ENCODE measurements around the gene KREMEN1.

KREMEN1 gene

DNA sequence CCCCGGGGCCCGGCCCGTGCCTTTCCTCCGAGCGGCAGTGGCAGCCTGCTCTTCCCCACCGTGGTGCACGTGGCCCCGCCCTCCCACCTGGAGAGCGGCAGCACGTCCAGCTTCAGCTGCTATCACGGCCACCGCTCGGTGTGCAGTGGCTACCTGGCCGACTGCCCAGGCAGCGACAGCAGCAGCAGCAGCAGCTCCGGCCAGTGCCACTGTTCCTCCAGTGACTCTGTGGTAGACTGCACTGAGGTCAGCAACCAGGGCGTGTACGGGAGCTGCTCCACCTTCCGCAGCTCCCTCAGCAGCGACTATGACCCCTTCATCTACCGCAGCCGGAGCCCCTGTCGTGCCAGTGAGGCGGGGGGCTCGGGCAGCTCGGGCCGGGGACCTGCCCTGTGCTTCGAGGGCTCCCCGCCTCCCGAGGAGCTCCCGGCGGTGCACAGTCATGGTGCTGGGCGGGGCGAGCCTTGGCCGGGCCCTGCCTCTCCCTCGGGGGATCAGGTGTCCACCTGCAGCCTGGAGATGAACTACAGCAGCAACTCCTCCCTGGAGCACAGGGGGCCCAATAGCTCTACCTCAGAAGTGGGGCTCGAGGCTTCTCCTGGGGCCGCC lies 23.1 kb upstream of the KREMEN1 start:
- no peak for DNase-seq

DNA sequence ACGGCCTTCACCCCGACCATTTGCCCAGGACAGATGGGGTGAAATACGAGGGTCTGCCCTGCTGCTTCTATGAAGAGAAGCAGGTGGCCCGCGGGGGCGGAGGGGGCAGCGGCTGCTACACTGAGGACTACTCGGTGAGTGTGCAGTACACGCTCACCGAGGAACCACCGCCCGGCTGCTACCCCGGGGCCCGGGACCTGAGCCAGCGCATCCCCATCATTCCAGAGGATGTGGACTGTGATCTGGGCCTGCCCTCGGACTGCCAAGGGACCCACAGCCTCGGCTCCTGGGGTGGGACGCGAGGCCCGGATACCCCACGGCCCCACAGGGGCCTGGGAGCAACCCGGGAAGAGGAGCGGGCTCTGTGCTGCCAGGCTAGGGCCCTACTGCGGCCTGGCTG lies 22.4 kb upstream of the KREMEN1 start:
- DNase-seq, result no peak

DNA sequence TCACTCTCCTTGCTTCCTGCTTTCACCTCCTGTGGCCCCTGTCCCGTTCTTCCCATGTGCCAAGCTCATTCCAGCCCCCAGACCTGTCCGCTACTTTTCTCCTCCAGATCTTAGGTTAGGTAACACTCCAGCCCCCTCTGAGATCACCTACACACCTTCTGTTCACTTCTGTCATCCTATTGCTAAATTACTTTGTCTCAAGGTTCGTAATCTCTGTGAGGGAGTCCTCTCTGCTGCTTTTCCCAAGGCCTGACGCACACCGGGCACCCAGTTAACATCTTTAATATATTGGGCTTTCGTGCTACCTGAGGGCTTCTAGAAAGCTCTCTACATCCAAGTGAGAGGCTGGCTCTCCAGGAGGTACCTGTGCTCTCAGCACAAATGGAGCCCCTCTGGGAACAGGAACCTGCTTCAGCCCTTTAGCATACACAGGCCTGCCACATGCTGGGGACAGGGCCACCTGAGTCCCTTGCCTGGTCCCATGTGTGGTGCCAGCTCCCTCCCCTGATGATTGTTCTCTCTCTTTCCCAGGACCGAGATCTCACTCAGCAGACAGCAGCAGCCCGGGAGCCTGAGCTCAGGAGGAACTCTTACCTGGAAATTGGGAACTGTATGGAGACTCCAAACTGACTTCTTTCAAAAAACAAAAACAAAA lies 19.7 kb upstream of the KREMEN1 start:
- no peak for DNase-seq

DNA sequence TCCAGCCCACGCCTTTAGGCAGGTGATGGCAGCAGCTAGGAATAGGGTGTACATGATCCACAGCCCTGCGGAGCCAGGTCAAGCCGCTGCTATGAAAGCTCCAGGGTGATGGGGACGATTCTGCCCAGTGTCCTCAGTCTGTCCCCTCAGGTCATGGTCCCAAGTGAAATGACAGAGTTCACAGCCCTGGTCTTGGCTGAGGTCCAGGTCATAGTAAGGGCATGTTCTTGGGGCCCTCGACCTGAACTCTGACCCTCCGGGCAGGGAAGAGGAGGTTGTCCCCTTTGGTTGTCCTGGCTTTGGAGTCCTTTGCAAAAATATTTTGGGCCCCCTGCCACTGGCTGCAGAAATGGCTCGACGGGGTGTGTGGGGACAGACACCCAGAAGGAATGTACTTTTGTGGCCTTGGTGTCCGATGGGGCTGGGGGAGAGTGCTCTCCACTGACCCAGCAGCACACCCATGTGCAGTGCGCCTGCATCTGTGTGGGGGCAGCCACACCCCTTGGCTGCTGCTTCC lies 18.5 kb upstream of the KREMEN1 start:
- no peak for DNase-seq

DNA sequence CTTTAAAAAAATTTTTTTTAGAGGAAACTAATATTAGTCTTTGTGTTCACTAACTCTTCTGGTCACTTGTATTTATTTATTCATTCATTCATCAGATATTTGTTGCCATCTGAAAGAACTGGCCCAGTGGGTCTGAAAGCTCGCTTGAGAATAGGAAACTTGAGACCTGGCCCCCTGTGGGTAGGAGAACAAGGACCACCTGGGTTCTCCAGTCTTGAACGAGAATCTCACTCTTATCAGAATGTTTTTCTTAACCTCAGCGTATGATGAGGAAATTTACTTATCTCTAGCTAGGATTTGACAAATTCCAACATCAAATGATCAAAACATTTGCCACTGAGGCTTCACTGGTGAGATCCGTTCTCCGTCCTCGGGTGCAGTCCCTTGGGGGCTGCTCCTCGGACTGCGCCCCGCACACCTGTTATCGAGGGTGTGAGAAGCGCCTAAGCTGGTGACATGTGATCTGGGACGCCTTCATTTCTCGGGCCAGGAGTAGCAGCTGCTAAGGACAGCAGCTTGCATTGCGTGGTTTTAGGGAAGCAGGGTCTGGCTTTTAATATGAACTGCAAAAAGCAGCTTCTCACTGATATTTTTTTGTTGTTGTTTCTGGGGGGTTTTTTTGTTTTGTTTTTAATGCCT lies 17.5 kb upstream of the KREMEN1 start:
- DNase-seq, result no peak

DNA sequence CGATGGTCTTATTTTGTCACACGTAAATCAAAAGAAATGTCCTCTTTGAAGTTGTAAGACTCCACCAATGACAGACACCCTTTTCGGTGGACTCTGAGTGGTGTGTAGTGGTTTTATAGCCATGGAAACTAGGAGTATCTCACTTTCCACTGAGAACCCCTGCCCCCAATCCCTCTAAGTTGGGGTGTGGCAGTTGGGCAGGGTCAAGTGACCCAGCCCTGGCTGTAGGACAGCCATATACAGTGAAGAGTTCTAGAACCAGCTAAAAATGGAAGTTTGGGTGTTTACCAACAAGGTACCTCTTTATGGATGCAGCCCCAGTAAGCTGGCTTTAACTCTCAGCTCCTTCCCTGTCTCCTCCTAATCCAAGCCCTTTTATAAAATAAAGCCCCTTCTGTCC lies 16.4 kb upstream of the KREMEN1 start:
- DNase-seq, result no peak

DNA sequence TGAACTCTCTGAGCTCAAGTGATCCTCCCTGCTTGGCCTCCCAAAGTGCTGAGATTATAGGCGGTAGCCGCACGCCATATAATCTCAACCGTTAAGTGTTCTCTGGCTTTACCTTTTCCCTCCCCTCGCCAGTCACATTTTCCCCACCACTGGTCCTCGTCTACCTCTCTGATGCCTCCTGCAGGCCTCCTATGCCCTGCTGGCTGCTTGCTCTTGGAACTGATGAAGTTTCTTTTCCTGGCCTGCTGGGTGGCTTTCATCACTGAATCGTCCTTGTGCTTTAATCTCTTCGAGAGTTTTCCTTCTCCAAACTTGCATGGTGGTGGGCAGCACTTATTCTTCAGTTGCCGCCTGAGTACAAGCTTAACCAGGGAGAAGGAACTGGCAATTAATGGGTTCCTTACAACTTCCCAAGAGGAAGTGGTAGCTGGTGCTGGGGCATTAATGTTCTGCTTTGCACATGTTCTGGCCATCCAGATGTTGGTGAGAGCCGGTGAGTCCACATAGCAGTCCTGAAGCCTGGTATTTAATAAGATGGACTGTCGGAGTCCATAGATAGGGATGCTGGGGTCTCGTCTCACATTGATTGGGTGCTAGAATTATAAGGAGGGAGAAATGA lies 12.5 kb upstream of the KREMEN1 start:
- DNase-seq, result no peak

DNA sequence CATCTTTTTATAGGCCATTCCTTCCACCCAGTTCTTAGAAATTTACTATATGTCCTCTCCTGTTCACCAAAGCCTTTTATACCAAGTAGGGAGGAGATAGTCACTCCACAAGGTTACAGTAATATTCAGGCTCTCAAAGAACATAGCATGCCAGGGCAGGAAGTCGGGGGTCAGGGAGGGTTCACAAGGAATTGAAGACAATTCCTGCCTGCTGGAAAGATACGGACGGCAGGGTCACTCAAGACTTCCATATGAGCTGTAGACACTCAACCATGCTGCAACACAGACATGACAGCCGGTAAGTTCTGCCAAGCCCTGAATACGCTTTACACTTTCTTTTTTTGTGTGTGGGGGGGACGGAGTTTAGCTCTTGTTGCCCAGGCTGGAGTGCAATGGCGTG lies 11.9 kb upstream of the KREMEN1 start:
- no peak for DNase-seq

DNA sequence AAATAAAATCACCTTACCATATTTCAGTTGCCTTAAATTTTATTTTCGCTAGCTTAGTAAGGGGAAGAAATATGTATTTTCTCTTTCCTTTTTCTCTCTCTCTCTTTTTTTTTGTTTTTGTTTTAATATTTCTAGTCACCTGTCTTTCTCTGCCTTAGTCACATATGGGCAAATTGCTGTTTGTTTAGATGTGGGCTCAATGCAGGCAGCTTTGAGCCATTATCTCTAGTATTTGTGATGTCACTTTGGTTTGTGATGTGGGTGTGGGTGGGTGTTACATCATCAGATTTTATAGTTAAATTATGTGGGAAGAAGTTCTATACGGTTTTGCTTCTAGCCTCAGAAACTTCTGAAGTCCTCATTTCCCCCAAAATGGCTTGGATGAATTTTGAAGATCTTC lies 11.1 kb upstream of the KREMEN1 start, which contains the start of gene C22orf31:
C22orf31 (minus strand) TSS at position 59 of the 400 bp plus-strand sequence; CDS start at position 20, 39 bp downstream.
- DNase-seq, result no peak

DNA sequence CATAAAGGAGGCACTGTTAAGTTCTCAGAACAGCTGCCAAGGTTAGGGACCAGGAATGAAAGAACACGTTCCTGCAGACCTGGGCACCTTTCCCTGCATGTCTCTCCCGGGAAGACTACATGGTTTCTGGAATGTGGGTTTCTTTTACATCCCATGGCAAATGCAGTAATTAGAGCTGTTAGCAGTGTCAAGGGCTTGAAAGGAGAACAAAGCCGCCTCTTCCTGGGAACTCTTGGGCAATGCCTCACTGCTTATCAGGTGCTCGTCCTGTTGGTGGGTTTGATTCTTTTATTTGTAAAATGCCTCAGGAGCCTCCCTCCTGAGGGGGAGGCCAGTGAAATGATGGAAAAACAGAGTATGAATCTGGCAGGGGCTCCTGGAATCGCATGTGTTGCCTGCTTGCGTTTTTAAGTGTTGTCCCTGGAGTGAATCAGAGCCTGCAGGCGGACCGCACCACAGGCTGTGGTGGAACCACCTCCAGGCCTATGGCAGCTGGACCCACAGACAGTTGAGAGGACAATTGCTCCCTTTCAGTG lies 10.5 kb upstream of the KREMEN1 start:
- no peak for DNase-seq

DNA sequence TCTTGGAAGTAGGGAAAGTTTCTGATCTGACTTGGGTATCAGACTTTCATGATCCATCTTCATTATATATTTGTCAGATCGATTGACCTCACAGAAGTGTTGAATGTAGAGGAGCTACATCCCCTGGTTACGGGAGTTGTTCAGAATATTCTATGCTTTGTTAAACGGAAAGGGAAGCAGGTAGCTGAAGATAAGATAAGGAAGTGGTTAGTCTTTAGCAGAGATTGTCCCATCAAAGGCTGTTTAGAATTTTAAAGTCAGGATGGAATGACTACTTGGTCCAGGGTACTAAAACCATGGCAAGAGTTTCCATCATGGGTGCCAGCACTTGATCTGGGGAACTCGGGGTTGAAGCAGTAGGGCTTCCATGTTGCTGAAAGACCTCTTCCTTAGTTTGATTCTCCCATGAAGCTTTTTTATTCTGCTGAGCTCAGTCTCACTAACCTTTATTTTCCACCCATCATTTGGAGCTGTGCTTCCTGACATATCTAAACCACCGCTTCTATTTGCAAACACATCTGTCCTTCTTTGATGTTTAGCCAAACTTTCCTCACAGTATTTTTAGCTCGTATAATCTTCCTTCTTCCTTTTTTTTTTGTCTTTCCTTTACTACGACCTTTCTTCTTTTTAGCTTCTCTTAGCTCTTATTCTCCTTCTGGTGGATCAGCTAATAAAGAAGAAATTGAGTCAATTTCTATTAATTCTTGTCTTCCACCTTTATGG lies 7.2 kb upstream of the KREMEN1 start:
- no peak for DNase-seq

DNA sequence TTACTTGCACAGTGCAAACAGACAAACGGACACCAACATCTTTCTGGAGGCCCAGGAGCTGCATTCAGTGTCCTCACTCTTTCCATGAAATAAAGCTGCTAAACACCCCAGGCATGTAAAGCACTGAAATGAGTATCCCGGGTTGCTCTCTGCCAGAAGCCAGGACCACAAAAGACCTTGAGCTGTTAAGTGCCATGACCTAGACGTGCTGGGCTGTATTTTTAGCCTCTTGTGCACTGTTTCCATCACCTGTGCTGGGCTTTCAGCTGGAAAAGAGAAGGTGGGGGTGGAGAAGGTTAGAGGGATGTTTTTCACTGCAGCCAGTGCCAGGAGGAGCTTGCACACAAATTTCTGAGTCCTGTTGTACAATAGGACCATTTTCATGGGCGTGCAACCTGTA lies 3.4 kb upstream of the KREMEN1 start:
- DNase-seq, result no peak

DNA sequence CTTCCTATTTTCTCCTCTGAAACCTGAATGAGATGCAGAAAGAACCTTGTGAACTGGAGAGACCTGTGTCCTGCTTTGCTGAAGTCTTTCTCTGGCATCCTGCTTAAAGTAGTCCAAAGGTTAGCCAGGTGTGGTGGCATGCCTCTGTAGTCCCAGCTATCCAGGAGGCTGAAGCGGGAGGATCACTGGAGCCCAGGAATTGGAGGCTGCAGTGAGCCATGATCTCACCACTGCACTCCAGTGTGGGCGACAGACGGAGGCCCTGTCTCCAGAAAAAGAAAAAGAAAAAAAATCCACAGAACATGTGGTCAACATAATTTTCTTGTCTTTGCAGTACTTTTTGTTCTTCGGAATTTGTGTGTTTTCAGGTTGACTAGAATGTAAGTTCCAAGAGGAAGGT lies 2.3 kb upstream of the KREMEN1 start:
- DNase-seq, result no peak

DNA sequence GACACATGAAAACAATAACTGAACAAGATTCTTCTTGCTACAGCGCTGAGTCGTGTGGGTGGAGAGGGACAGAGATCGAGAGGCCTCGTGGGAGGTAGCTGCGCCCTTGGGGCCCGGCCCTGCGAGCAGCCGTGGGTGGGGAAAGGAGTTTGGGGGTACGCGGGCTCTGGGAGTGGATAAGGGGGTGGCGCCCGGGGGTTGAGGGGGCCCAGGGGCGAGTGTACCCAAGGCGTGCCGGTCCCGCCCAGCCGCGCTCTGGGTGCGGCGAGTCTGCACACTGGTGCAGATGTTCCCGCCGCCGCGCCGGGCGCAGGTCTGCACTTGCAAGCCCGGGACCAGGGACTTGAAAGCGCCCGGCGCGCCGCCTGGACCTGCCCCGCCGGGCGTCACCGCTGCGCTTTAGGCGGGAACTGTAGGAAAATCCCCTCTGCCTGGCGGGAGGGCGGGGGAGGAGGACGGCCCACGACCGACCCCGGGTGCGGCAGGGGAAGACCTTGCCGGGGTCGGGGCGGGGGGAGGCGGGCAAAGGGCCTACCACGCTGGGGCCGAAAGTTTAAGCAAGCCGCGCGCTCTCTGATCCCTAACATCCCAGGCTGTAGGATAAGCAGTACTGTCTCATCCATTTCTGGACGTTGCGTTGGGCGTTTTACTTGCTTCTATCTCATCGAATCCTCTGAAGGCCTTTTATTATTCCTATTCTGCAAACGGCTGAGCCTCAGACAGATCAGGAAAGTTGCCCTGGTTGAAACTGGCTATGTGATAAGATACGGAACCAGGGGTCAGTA lies 1.4 kb upstream of the KREMEN1 start:
- peak; percentile 14 for DNase-seq

DNA sequence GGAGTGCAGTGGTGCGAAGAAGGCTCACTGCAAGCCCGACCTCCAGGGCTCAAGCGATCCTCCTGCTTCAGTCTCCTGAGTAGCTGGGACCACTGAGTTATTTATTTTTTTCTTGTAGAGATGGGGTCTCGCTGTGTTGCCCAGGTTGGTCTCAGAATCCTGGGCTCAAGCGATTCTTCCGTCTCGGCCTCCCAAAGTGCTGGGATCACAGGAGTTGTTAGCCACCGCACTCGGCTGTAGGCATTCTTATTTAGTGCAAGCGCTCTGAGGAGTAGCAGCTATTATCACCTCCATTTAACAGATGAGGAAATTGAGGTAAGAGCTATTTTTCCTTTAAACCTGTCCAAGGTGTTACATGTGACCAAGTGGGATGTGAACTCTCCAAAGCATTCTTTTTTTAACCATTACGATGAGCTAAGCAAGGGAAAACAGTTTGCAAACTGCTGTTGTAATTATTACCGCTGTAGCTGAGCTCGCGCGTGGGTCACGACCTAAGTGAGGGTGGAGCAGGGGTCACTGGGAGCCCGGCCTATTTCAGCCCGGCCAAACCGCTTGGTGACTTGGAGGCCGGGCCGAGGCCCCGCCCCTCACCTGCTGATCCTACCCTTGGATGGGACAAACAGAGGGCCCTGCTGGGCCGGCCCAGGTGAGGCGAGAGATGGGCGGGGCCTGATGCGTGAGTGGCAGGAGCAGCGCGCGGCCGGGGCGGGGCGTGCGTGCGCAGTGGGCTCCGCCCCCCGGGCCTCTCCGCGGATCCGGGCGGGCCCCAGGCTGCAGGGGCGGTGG lies 449 bp upstream of the KREMEN1 start:
- DNase-seq, result peak; percentile 86

DNA sequence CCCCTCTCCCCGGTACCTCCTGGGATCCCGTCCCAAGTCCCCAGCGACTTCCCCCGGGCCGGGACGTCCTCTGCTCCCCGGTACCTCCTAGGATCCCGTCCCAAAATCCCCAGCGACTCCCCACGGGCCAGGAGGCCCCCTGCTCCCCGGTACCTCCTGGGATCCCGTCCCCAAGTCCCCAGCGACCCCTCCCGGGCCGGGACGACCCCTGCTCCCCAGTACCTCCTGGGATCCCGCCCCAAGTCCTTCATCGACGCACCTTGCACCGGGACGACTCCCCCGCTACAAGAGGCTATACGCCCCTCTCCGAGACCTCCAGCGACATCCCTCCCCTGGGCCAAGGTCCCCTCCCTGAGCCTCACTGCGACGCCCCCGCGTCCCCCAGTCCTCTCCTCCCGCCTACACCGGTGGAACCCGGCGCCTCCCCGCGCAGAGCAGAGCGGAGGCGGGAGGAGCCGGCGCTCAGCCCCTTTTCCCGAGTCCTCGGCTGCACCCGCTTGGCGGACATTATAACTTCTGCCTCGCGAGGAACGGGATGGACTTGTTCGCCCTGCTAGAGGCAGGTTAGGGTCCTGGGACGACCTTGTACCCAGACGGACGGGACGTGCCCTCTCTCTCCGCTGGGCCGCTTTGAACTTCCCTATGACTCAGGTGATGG lies 912 bp downstream of the KREMEN1 start:
- DNase-seq, result peak; percentile 9

DNA sequence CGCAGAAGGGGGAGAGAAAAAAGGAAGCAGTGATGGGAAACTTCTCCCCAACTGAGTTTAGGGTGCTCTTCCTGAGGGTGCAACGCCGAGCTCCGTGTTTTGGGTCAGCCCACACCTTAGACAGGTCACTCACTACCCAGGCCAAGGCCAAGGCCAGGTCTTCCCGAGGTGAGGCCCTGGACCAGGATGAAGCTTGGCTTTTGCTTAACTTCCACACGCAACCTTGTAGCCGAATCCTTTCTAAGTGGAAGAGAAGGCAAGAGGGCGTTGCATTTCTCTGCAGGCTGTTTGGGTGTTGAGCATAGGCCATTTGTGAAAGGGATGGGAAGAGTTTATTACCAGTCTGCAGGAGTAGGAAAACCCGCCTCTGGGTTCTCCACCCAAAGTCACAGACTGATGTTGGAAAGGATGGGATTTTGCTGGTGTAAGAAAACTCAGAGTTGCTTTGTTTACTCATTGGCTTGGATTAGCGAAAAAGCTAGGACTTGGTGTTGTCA lies 1.5 kb downstream of the KREMEN1 start:
- no peak for DNase-seq

DNA sequence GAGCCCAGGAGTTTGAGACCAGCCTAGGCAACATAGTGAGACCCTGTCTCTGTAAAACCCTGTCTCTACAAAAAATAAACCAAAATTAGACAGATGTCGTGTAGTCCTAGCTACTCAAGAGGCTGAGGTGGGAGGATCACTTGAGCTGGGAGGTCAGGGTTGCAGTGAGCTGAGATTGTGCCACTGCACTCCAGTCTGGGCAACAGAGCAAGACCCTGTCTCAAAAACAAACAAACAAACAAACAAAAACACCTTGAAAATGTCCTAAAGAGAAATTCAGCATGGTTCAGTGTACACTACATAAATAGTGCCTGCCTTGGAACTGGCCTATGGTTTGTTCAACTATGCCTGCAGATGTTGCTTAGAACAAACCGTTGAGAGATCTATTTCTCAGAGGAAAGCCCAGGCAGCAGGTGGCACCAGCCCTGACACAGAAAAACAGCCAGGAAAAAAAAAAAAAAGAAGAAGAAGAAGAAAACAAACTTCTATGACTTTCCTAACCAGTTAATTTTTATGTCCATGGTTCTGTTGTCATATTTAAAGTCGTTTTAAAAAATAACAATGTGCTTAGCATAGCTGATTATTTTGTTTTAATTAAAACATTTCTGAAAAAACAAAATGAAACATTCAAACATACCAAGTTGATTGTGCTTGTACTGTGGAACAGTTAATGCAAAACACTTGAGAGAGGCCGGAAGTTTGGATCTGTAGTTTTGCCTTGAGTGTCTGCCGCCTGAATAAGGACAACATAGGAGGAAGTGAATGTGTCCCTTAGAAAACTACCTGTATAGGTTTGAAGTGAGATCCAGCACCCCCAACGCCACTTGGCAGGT lies 5.4 kb downstream of the KREMEN1 start:
- DNase-seq, result no peak

DNA sequence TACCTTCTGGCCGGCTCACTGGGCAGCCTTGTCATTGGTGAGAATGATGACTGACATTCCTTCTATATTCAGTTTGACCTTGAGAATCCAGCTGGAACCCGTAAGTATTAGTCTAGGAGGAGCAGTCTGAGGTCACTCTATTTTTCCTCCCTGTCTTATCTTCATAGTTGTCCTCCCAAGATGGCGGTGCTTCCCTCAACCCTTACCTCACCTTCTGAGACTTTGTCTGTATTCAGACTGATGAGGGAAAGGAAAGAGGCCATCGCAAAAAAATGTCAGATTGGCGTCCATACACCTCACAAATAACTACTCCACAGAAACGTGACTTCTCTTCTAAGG lies 6.0 kb downstream of the KREMEN1 start:
- DNase-seq, result no peak

Data from CD4-positive, alpha-beta T cell treated with Interleukin-12 subunit alpha and Interleukin-12 subunit beta, for 1 hour (primary cell).